ENCODE measurements around the gene CNPY2.

DNA sequence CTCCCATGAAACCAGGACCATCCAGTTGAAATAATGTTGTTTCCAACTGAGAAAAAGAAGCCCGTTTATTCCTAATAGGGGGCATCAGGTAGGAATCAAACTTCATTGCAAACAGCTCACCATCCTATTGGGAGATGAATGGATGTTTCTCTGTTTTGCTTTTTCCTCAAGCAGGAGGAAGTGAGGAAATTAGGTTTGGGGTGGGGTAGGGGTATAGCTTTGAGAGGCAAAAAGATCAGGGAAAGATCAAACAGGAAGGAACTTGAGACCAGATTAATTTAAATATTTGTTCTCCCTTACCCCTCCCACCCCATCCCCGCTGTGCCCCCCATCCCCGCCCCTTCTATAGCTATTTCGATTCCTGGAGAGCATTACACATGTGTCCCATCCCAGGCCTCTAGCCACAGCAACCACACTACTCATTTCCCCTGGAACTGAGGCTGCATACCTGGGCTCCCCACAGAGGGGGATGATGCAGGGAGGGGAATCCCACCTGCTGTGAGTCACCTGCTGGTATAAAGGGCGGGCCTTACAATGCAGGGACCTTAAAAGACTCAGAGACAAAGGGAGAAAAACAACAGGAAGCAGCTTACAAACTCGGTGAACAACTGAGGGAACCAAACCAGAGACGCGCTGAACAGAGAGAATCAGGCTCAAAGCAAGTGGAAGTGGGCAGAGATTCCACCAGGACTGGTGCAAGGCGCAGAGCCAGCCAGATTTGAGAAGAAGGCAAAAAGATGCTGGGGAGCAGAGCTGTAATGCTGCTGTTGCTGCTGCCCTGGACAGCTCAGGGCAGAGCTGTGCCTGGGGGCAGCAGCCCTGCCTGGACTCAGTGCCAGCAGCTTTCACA, 22.7 kb upstream of the CNPY2 start, which contains the start of gene IL23A:
- TF ChIP-seq NR2F2 (IDR thresholded peaks at IDR 0.05; ENCODE audit: borderline replicate concordance, low read depth) (no peak), ZNF746 (CRISPR knock-in tag; IDR thresholded peaks at IDR 0.05) (no peak), ATF7 (IDR thresholded peaks at IDR 0.05) (no peak), ATF7 (CRISPR knock-in tag; IDR thresholded peaks at IDR 0.05) (no peak), POLR2A (IDR thresholded peaks at IDR 0.05; ENCODE audit: insufficient read depth in 1 of 2, low read depth in 2 of 2, low read length in 2 of 2) (no peak), RFX3 (CRISPR knock-in tag; IDR thresholded peaks at IDR 0.05) (no peak)
- TF ChIP-seq, protein P1, sequence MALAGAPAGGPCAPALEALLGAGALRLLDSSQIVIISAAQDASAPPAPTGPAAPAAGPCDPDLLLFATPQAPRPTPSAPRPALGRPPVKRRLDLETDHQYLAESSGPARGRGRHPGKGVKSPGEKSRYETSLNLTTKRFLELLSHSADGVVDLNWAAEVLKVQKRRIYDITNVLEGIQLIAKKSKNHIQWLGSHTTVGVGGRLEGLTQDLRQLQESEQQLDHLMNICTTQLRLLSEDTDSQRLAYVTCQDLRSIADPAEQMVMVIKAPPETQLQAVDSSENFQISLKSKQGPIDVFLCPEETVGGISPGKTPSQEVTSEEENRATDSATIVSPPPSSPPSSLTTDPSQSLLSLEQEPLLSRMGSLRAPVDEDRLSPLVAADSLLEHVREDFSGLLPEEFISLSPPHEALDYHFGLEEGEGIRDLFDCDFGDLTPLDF (CRISPR knock-in tag; IDR thresholded peaks at IDR 0.05) = no peak

Measured in HepG2 (cell line).